Muscle of back (tissue), 11 donors: Measurements from ENCODE around the gene RBKS. TPM values are rescaled to one million over a fixed set of nuclear protein-coding genes. Genes with fewer than 3 reads are reported as not detected.

Experiments
- DNase-seq, 3 donors: peaks; one replicate each; pipeline versions ENCODE4 v3.0.0 to v3.0.0-alpha.2; 2013
- polyA plus RNA-seq, 10 donors: library from polyadenylated mRNA; unstranded; fragments of 120-200 nt; gene quantifications; one replicate each; pipeline ENCODE4 v1.2.1, GENCODE V29; 2013; ENCODE audit not compliant: insufficient read length in 10 of 10

Gene RBKS
- polyA plus RNA-seq, 10 donors: 0.80 to 1.3 (median 0.96) TPM

DNA sequence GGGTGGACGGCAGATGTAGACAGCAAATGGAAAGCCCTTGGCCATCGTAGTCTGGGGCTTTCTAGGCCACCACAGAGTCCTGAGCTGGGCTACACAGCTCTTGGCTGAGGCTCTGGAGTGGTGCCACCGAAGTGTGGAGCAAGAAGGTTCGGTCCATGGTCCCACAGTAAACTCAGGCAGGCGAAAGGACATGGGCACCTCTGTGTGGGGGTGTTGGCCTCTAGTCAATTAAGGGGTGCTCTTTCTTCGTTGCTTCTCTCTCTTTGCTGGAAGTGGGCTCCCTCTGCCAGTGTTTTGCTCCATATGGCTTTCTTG is 153.3 kb downstream of the RBKS start:
- DNase-seq: no peak

DNA sequence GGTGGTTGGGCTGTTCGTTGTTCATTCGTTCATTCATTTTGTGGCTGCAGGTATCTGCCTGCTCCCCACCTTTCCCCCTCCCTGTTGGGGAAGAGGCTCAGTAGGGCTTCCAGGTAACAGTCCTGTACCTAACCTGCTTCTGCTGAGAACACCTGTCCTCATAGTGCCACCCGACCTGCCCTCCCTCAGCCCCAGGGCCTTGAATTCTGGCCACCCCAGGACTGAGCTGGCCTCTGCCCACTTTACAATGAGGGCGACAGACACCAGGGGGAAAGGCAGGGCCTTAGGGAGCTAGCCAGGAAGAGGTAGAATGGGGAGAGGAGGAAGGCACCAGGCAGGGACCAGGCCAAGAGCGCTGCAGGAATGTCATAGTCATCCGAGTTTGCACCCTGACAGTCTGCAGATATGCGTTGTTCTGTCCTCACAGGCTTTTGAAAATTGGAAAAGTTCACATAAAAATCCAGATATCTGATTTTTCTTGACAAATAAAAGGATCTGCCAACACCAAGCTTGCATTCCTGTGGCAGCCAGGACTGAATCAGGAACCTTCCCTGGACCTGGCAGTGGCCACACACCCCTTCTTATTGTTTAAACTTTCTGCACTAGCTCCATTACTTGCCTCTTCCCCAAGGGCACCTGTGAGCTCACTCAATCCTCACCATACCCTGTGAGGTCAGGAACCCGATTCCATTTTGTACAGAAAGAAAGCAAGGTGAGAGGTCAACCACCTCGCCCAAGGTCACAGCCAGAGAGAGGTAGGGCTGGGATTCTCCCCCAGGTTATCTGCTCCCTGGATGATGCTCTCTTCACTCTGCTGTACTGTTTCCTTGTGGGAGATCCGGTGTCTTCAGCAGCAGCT is 153.9 kb downstream of the RBKS start:
- DNase-seq: no peak

DNA sequence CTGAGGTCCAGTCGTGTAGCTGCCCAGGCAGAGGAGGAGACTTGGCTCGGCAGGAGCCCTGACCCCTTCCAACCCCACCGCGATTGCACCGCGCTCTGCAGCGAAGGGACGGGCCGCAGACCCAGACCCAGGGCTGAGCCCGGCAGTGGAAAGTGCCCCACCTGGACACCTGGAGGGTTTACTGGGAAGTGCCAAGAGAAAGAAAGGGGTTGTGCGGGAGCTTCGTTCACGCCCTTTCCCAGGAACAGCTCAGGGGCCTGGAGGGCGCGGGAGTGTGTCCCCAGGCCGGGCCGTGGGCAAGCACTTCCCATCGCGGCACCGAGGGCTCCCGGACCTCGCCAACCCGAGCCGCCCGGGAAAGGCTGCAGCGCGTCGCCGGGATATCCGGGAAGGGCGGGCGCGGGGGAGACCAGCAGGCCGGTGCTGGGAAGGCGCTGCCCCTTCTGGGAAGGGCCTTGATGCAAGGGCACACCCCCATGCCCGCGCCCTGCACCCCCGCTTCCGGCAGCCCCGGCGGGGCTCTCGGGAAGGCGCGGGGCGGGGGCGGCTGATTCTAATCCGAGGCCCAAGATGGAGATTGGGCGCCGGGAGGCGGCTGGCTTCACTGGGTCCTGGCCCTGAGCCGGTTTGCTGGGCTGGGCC is 154.8 kb downstream of the RBKS start:
- peak; percentile 62 to 86 (median 76) for DNase-seq

DNA sequence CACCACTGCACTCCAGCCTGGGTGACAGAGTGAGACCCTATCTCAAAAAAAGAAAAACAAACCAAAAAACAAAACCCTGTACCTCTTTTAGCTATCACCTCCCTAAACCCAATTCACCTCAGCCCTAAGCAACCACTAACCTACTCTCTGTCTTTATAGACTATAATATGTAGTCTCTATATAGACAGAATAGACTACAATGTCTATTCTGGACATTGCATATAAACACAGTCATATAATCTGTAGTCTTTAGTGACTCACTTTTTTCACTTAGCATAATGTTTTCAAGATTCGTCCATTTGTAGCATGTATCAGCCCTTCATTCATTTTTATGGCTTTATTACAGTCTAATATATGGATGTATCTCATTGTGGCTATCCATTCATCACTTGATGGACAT is 155.9 kb downstream of the RBKS start:
- DNase-seq: no peak

Other genes with a start within 250 kb of the RBKS start
- 10 to 100 TPM; 23.6 to 44.1 (median 30.0) TPM for gene SUPT7L, start 226.8 kb downstream of the RBKS start, polyA plus RNA-seq
- 10 to 100 TPM; 21.6 to 30.0 (median 24.0) TPM for gene SLC4A1AP, start 226.5 kb downstream of the RBKS start, polyA plus RNA-seq
- 100 to 1,000 TPM; 102 to 132 (median 117) TPM for gene MRPL33, start 118.7 kb downstream of the RBKS start, polyA plus RNA-seq
- 10 to 100 TPM; 19.7 to 26.0 (median 23.7) TPM for gene BABAM2, start 342 bp upstream of the RBKS start, polyA plus RNA-seq